GM19351 (cell line): ENCODE results near the gene OR5M11.
"Not testable (repeated sequence)": the region's sequence is repeated elsewhere in the genome, so short reads cannot be mapped to it uniquely, and the experiment has no call there.

Experiments used
- ATAC-seq: cut with Tn5 transposase; IDR thresholded peaks from one replicate; pipeline ENCODE4 v1.9.1; 2021; ENCODE audit warnings: mild to moderate bottlenecking, moderate library complexity; ENCODE audit not compliant: unreplicated experiment

Gene OR5M11

GRCh38 chr11:56543157-56543556 lies at the start of gene OR5M11:
Gene OR5M11, minus strand, starts transcription at chr11:56543257. Its CDS starts 0 bp downstream, at chr11:56543257.
- no peak for ATAC-seq

- ATAC-seq, result not testable (repeated sequence)
Measured at GRCh38 chr11:56592088-56592717, 49.1 kb upstream of the OR5M11 start.

GRCh38 chr11:56577621-56578020 lies 34.6 kb upstream of the OR5M11 start, which contains the start of gene OR5M10:
Gene OR5M10, minus strand, starts transcription at chr11:56577721. Its CDS starts 0 bp downstream, at chr11:56577721.
- no peak for ATAC-seq

- ATAC-seq, result no peak
Measured at GRCh38 chr11:56558574-56558973, 15.5 kb upstream of the OR5M11 start.

GRCh38 chr11:56554691-56555090 lies 11.6 kb upstream of the OR5M11 start:
- ATAC-seq, result not testable (repeated sequence)

- no peak for ATAC-seq
Measured at GRCh38 chr11:56545531-56545930, 2.5 kb upstream of the OR5M11 start.

GRCh38 chr11:56543739-56544138 lies 682 bp upstream of the OR5M11 start:
- no peak for ATAC-seq

GRCh38 chr11:56533054-56533740 lies 9.9 kb downstream of the OR5M11 start:
- ATAC-seq, result no peak

- ATAC-seq, result no peak
Measured at GRCh38 chr11:56531856-56532255, 11.2 kb downstream of the OR5M11 start.

- ATAC-seq, result no peak
Measured at GRCh38 chr11:56522008-56522407, 21.0 kb downstream of the OR5M11 start.

GRCh38 chr11:56513280-56513679 lies 29.8 kb downstream of the OR5M11 start:
- no peak for ATAC-seq

- ATAC-seq, result no peak
Measured at GRCh38 chr11:56509439-56509838, 33.6 kb downstream of the OR5M11 start.

- no peak for ATAC-seq
Measured at GRCh38 chr11:56497010-56497409, 46.0 kb downstream of the OR5M11 start.

- ATAC-seq, result no peak
Measured at GRCh38 chr11:56495117-56495516, 47.9 kb downstream of the OR5M11 start.
